Daoy (cell line): ENCODE data around the gene PLA2G4F. TPM values are rescaled to one million over a fixed set of nuclear protein-coding genes. Genes with fewer than 3 reads are reported as not detected.
A peak's percentile ranks its signal among the peaks of the same experiment; 100 is the strongest.

Experiments used
- DNase-seq: peaks from one replicate; pipeline ENCODE4 v3.0.0-alpha.2; 2015; ENCODE audit warnings: low read depth
- total RNA-seq: library from RNA; depleted of rRNA; stranded (reverse); fragments of >200 nt; shearing (Covaris generic); gene quantifications from 2 replicates; pipeline ENCODE4 v1.2.3, GENCODE V29; 2014; rRNA removed

Gene PLA2G4F
- not detected in 2 replicates for total RNA-seq

- DNase-seq: no peak
These were observed at the start of gene PLA2G4F for GRCh38 chr15:42156243-42156922. TSS of gene PLA2G4F (minus strand) at chr15:42156636. CDS start at chr15:42156549, 87 bp downstream.

- peak; percentile 4 for DNase-seq
These were observed 47.5 kb upstream of the PLA2G4F start for GRCh38 chr15:42203891-42204290.

GRCh38 chr15:42202653-42203052 lies 46.2 kb upstream of the PLA2G4F start:
- DNase-seq: no peak

GRCh38 chr15:42201801-42202200 lies 45.4 kb upstream of the PLA2G4F start:
- no peak for DNase-seq

- DNase-seq: no peak
These were observed 42.7 kb upstream of the PLA2G4F start for GRCh38 chr15:42199126-42199525.

GRCh38 chr15:42198516-42198915 lies 42.1 kb upstream of the PLA2G4F start:
- DNase-seq: no peak

GRCh38 chr15:42194513-42194912 lies 38.1 kb upstream of the PLA2G4F start:
- DNase-seq: peak; percentile 14

- DNase-seq: no peak
These were observed 36.9 kb upstream of the PLA2G4F start for GRCh38 chr15:42193383-42193782.

- no peak for DNase-seq
These were observed 35.3 kb upstream of the PLA2G4F start for GRCh38 chr15:42191610-42192346.

GRCh38 chr15:42190370-42190769 lies 33.9 kb upstream of the PLA2G4F start:
- no peak for DNase-seq

GRCh38 chr15:42185801-42186200 lies 29.4 kb upstream of the PLA2G4F start:
- DNase-seq: no peak

GRCh38 chr15:42184736-42185135 lies 28.3 kb upstream of the PLA2G4F start:
- no peak for DNase-seq

GRCh38 chr15:42184296-42184695 lies 27.9 kb upstream of the PLA2G4F start:
- no peak for DNase-seq

GRCh38 chr15:42182961-42183360 lies 26.5 kb upstream of the PLA2G4F start:
- DNase-seq: no peak

- no peak for DNase-seq
These were observed 26.0 kb upstream of the PLA2G4F start for GRCh38 chr15:42182328-42182886.

GRCh38 chr15:42178056-42178455 lies 21.6 kb upstream of the PLA2G4F start:
- no peak for DNase-seq

- no peak for DNase-seq
These were observed 19.2 kb upstream of the PLA2G4F start for GRCh38 chr15:42175671-42176070.

- DNase-seq: no peak
These were observed 16.0 kb upstream of the PLA2G4F start for GRCh38 chr15:42172475-42172874.

GRCh38 chr15:42171795-42172194 lies 15.4 kb upstream of the PLA2G4F start:
- no peak for DNase-seq

- DNase-seq: no peak
These were observed 14.7 kb upstream of the PLA2G4F start for GRCh38 chr15:42171122-42171521.

GRCh38 chr15:42166225-42166940 lies 9.9 kb upstream of the PLA2G4F start:
- no peak for DNase-seq

- no peak for DNase-seq
These were observed 8.7 kb upstream of the PLA2G4F start for GRCh38 chr15:42165106-42165505.
